Measurements from ENCODE around the gene CYB561D1.

The CYB561D1 gene

GRCh38 chr1:109501644-109502363, 7.9 kb downstream of the CYB561D1 start:
- no peak for DNase-seq (ENCODE audit: low spot score)

- DNase-seq (ENCODE audit: low spot score), result no peak
Observed at GRCh38 chr1:109502364-109502851, 8.5 kb downstream of the CYB561D1 start.

GRCh38 chr1:109503935-109504334, 10.0 kb downstream of the CYB561D1 start:
- no peak for DNase-seq (ENCODE audit: low spot score)

GRCh38 chr1:109504974-109505373, 11.1 kb downstream of the CYB561D1 start:
- no peak for DNase-seq (ENCODE audit: low spot score)

- DNase-seq (ENCODE audit: low spot score), result no peak
Observed at GRCh38 chr1:109508001-109508872, 14.3 kb downstream of the CYB561D1 start.

GRCh38 chr1:109508873-109509175, 14.9 kb downstream of the CYB561D1 start:
- DNase-seq (ENCODE audit: low spot score), result no peak

GRCh38 chr1:109509176-109510134, 15.6 kb downstream of the CYB561D1 start, which contains the start of gene AMIGO1:
AMIGO1 (minus strand) TSS chr1:109509727; CDS start chr1:109508912, 815 bp downstream.
- peak; percentile 78 for DNase-seq (ENCODE audit: low spot score)

- no peak for DNase-seq (ENCODE audit: low spot score)
Observed at GRCh38 chr1:109513110-109513710, 19.3 kb downstream of the CYB561D1 start.

- DNase-seq (ENCODE audit: low spot score), result no peak
Observed at GRCh38 chr1:109514846-109515245, 21.0 kb downstream of the CYB561D1 start.

GRCh38 chr1:109516872-109517271, 23.0 kb downstream of the CYB561D1 start:
- no peak for DNase-seq (ENCODE audit: low spot score)

- DNase-seq (ENCODE audit: low spot score), result no peak
Observed at GRCh38 chr1:109517337-109517736, 23.4 kb downstream of the CYB561D1 start.

GRCh38 chr1:109521002-109521951, 27.4 kb downstream of the CYB561D1 start:
- no peak for DNase-seq (ENCODE audit: low spot score)

- no peak for DNase-seq (ENCODE audit: low spot score)
Observed at GRCh38 chr1:109522026-109522425, 28.1 kb downstream of the CYB561D1 start.

GRCh38 chr1:109523706-109524105, 29.8 kb downstream of the CYB561D1 start:
- no peak for DNase-seq (ENCODE audit: low spot score)

GRCh38 chr1:109527098-109527811, 33.4 kb downstream of the CYB561D1 start:
- no peak for DNase-seq (ENCODE audit: low spot score)

- DNase-seq (ENCODE audit: low spot score), result no peak
Observed at GRCh38 chr1:109527846-109528695, 34.2 kb downstream of the CYB561D1 start.

GRCh38 chr1:109528712-109529111, 34.8 kb downstream of the CYB561D1 start:
- no peak for DNase-seq (ENCODE audit: low spot score)

- no peak for DNase-seq (ENCODE audit: low spot score)
Observed at GRCh38 chr1:109529881-109530456, 36.1 kb downstream of the CYB561D1 start.

All from hepatic stellate cell (primary cell).